ENCODE measurements around the gene FCRL4.

The FCRL4 gene

DNA sequence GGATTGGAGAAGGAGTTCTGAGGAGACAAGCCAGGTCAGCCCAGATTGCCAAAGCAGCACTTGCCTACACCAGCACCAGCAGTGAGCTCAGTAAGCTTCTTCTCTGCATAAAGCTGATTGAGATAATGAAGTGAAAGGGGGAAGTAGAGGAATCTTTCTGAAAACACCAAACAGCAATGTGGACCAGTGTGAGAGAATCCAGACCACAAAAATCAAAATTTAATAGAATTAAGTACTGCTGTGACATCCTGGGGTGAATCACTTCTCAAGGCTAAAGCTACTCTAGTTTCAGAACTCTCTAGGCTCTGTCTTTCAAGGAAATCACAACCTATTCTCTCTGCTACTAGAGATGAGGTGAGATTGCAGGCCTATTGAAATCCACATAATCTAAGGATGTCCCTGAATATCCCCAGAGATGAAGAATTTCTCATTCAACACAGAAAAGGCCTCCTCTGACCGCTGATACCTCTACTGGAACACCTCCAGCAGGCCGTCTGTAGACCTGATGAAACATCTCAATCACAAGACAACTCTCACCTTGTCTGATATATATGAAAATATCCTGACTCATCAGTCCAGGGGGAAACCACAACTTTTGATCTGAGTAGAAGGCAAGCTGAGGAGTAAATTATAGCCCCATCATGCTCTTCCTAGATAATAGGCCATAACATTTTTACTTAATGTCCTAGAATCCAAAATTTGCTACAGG, at the start of gene FCRL4:
Gene FCRL4, minus strand, starts transcription at position 127 of the 709 bp plus-strand sequence. CDS start 141 bp downstream, outside the sequence.
- no peak for DNase-seq

DNA sequence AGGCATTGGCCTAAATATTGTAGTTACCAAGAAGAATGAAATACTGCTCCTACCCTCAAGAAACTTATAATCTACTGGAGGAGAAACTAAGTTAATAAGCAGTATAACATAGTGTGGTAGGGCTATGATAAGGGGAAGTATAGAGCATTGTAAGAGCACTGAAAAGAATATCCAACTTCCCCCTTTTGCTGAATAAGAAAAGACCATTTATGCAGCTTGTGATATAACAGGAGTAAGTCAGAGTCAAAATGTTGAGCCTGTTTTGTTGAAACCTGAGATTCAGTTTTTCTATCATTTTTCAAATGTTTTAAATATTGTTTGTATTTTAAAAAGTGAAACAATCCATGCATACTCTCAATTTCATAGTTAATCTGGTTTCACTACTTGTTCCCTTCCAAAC, 48.3 kb upstream of the FCRL4 start:
- no peak for DNase-seq

DNA sequence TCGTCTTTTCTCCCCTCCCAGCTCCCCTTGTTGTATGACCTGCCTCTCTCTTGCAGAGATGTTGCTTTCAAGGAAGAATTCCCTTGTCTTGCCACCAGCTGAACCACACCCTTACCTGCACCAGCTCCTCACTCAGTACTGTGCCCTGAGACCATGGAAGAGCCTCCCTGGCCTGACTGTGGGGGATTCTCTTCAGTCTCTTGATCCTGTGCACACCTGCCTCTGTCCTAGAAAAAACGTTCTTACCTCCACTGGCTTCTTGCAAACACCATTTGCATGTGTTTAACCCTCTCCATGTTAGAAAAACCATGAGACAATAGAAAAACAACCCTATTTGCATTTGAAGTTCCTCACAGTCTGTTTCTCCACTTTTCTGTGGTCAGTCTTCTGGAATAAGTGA, 43.3 kb upstream of the FCRL4 start:
- peak in 1 of 2 experiments; percentile 51 for DNase-seq

DNA sequence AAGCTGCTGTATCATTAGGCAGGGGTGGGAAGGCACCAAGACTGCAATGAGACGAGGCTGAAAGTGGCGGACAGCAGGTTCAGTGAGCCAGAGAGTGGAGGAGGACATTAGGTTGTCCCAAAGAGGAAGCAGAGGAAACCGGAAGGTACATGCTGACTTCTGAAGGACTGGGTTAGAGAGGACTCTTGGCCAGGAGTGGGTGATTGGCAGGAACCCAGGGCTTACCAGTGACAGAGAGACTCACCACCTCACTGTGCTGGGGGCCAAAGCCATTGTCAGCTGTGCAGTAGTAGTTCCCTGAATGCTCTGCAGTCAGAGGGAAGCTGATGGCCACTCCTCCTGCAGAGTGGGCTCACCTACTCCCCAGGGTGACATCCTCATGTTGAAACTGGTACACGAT, 41.9 kb upstream of the FCRL4 start:
- DNase-seq, result no peak

DNA sequence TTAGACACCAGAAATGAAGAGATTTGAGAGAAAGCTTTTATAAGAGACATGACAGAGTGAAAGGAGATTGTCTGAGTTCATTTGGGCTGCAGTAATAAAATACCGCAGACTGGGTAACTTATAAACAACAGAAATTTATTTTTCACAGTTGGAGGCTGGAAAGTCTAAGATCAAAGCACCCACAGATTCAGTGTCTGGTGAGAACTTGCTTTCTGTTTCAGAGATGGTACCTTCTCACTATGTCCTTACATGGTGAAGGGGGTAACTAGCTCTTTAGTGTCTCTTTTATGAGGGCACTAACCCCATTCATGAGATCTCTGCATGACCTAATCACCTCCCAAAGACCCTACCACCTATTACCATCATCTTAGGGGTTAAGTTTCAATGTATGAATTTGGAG, 30.9 kb upstream of the FCRL4 start:
- no peak for DNase-seq

DNA sequence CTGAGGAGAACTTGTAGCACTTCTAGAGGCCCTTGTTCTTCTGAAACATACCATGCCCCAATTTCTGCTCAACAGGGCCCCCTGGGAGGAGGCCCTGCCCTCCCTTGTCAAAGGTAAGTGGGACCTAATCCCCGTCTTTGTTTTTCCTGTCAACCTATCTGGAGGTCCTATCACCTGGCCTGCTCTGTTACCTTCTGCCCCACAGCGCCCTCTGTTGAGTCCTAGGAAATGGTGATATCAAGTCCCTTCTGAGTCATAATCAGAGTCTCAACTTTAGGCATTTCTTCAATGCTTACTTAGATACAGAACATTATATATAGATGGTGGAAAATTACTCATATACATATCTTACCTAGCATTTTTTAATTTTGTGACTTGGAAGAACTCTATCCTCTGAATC, 28.2 kb upstream of the FCRL4 start:
- DNase-seq, result peak in 1 of 2 experiments; percentile 72

DNA sequence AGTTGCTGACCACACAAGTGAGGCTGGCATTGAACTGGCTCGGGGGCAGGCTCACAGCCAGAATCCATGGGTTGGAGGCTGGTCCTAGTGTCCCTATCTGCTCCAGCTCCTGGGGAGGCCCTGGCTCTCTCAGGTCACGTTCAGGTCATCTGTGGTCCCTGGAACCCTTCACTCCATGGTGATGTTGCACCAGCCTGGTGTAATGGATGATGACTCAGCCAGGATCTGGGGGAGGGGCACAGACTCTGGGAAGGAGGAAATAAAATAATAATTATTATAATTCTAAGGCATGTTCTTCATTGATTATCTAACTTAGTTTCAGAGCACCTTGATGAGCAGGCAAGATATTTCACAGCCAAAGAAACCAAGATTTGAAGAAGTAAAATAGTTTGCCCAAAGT, 26.6 kb upstream of the FCRL4 start:
- DNase-seq, result no peak

DNA sequence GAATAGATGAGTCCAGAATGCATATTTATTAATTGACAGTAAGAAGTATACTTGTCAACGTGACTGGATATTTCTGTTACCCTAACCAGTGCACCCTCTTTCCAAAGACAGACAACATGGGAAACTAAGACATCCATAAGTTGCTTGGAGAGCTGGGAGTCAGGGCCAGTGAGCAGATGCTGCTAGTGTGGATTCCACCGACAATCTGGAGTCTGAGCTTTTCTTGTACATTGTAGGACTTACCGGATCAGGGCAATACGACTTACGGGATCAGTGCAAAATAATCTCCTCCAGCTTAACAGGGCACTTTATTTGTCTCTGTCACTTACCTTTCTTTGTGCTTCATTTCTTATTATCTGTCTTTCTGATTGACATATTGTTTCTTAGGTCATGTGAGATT, 24.6 kb upstream of the FCRL4 start:
- no peak for DNase-seq

DNA sequence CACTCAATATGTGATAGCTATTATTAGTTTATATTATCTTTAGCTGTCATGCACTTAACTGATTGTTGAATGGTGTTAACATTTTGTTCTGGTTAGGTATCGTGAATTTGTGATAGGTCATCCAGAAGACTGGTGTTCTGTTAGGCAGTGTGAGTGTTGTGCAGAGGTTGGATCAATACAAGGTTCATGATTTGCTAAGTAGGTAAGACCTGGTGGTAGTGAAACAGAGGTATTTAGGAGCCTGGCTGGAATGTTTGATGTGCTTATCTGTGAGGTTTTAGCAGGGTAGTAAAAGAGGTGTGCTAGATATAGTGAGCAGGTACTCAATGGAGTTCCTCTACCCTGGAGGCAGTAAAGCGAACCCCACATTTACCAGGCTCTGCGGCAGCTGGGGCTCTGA, 20.3 kb upstream of the FCRL4 start:
- no peak for DNase-seq

DNA sequence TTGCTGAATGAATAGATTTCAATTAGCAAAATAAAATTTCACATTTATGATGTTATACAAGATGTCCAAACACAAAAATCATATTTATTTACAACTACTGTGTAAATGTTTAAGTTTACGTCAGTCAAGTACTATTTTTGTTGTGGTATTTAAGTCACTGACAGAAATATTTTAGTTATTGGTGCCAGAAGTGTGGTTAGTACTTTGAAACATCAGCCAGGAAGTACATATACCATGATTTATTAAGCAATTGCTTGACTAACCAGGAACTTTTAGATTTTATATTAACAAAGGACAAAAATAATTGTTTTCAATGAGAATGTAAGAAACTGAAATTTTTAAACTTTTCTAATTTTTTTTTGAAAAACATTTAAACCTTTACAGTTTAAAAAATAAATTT, 2.4 kb upstream of the FCRL4 start:
- no peak for DNase-seq

DNA sequence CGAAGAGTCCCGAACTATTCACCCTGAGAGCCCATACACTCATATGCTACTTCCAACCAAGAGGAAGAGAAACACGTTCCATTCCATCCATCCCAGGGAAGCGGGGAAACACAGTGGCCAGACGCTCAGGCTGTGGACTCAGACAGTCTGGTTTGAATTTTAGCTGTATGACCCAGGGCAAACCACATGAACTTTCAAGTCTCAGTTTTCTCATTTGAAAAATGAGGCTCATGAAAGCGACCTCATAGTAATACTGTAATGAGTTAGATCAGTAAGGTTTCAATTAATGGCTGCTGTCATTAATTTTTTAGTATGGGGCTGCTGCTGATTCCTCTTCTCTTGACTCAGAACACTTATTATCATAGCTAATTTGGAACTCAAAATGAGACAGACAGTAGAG, 1.5 kb downstream of the FCRL4 start:
- no peak for DNase-seq

DNA sequence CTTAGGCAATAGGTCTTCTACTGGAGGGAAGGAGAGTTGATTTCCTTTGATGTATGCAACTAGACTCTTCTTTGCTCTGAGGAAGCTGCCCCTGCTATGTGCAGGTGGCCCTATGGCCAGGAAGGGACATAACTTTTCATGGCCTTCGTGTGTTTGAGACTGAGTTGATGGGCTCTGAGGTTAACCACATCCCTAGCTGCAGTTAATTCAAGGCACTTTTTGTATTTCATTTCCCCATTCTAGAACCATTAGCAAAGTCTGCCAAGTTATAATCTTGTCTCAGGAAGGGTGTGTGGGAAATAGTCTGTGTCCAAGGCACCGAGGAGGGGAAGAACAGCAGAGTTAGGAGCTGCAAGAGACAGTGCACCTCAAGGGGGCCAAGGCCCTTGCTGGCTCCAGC, 2.5 kb downstream of the FCRL4 start:
- DNase-seq, result no peak

DNA sequence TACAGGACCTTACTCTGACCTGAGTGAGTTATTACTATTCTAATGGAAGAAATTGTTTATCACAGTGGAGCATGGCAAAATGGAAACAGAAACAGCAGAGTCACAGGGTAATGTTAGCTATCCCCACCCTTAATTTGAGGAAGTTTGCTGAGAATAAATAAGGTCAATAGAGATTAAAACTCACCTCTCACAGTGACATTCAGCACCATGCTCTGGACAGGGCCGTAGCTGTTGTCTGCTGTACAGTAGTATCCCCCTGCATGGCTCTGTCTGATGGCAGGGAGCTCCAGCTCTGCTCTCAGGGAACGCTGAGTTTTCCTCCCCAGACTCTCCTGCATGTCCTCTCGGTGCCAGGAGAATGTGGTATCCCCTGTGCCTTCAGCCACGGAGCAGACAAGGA, 11.9 kb downstream of the FCRL4 start:
- DNase-seq, result no peak

DNA sequence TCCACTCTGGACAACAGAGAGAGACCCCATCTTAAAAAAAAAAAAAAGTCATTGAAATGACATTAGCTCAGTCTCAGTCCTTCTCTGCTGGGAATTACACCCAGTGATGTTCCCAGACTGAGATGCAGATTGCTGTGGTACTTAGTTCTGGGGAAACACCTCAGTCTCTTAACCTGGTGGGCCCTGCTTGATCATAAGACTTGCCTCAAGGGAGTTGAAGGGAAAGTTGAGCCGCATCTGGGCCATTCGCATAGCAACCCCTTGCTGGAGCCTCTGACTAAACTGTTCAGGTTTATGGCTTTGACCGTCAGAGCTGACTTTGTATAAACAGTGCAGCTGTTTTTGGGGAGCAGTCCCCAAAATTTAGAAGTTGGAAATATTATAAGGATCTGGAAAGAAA, 13.4 kb downstream of the FCRL4 start:
- DNase-seq, result no peak

DNA sequence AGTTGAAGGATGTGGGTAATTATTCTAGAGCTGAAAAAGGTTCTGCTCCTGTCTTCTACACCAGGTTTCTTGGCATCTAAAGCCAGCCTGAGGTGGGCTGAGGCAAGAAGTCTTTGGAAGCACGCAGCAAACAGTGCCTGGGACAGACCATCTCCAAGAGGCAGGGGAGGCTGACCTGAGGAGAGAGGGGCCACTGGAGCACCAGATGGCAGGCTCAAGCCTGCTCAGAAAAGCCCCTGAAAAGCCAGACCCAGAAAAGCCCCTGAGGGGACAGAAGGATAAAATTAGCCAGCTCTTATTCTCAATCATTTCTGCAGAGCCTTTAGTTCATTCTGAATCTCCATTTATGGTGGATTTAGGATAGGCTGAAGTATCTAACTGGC, 17.1 kb downstream of the FCRL4 start:
- no peak for DNase-seq

DNA sequence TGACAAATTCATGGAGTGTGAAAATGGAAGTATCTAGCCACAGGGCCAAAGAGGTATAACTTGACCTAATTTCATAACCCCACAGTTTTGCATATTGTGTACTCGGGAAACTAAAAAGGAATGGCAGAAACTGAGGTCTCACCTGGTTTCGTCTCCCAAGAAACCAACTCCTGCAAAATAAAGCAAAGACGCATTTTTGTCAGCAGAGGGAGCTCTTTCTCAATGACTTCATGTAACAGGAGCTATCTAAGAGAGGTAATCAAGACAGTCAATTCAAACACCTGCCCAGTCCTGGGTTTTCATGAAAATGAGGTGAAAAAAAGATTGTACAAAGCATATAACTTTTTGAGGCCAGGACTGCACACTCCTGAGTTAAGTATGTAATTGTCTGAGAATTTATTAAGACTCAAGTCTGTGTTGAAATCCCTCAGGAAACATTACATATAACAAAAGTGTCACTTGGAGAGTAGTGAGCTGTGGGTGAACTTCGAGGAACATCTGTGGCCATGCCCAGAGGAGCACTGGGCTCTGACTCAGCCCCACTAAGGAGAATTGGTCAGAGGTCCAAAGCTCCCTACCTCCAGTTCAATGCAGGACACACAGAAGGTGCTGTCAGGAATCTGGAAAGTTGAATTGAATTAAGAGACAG, 17.6 kb downstream of the FCRL4 start:
- DNase-seq, result peak; percentile 63 to 88

DNA sequence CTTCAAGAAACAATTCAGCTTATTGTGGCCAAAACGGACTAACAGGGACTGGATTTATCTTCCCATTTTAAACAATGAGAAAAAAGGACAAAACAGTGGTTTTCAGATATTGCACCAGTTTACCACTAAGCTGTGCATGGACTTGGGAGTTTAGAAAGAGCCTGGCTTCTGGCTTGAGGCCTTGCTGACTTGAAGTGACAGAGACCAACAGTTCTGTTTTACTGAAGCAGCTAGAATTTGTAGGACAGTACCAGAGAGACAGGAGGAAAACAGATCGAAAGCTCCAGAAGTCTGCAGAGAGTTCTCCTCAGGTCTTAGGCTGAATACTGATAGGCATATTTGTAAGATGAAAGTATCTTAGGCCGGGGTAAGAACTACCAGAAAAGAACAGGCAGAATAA, 20.5 kb downstream of the FCRL4 start:
- no peak for DNase-seq

DNA sequence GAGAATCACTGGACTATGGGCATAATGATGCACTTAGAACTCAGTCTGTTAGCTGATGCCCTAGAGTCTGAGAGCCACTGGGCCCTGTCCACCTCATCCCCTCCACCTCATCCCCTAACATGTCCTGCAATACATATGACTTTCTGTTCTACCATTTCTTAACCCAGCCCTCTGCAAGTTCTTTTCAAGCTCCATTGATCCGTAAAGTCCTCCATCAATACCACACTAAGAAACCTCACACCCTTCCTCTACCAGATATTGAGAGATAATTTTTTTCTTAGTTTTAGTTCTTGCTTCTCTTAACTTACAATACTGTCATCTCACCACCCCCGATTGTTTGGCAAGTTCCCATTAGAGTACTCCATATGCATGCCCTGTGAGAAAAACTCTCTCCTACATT, 22.1 kb downstream of the FCRL4 start:
- no peak for DNase-seq

DNA sequence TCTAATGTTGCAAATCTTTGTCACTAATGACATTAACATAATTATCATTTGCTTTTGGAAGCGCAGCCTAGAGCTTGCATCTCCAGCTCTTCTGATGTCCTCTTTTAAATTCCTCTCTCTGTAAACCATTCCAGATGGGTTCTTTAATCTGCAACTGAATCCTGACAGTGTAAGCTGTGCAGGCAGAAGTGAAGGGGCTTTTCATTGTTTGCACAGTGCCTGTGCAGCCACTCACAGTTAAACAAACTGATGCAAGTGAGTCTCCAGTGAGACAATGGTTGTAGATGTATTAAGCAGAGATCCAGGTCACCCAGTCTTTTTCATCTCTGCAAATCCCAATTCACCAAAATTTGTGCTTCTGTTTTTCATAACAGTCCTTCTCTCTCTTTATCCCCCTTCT, 23.0 kb downstream of the FCRL4 start:
- no peak for DNase-seq

DNA sequence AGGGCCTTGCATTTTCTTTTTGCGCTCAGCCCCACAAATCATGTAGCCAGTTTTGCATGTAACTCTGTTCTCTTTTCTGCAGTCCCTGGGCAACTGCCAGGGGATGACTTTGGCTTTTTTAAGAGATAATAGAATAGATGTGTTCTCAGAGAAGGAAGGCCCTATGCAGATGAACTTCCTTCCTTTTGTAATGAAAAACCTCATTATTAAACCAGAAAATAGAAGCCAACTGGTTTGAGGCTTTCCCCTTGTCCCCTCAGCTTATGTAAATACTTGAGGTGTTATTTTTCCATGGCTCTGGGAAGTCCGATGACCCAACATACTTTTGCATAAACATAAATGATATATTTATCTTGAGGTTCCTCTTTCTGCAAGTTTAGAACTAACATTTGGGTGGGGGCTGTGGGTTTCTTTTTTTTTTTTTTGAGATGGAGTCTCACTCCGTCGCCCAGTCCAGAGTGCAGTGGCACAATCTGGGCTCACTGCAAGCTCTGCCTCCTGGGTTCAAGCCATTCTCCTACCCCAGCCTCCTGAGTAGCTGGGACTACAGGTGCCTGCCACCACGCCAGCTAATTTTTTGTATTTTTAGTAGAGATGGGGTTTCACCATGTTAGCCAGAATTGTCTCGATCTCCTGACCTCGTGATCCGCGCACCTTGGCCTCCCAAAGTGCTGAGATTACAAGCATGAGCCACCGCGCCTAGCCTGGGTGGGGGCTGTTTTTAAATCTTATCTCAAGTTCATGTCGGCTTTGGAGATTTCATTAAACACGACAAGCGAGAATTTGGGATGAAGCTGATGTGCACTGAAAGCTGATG, 31.2 kb downstream of the FCRL4 start:
- DNase-seq, result no peak

DNA sequence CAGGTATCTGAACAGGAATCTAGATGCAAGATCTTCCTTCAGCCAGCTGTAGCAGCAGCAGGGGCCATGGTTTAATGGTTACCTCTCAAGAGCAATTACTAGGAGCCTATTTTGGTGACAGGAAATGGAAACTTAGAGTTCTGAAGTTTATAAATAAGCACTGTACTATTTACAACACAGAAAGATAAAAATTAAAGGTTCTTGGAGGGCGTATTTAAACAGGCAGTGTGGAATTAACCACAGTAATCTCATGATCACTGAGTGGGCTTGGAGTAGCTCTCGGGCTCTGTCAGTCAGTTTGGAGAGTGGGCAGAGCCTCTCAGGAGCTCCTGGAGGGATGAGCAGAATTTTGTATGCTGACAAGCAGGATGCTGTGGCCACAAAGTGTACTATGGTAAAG, 35.4 kb downstream of the FCRL4 start:
- DNase-seq, result no peak

DNA sequence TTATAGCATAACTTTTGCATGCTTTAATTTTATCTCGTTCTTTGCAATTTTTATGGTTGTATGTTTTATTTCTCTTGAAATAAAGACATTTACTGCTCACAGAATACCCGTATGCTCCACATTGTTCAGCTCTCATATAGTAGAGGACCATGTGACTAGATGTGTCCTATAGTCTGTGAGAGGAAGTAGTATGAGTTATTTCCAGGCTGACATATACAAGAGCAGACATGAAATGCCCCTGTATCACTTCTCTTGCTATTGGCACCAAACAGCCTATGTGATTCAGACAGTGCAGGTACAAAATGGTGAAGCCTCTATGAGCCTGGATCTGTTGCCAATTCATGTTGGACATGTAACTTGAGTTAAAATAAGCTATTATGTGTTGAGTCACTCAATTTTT, 39.8 kb downstream of the FCRL4 start:
- no peak for DNase-seq

DNA sequence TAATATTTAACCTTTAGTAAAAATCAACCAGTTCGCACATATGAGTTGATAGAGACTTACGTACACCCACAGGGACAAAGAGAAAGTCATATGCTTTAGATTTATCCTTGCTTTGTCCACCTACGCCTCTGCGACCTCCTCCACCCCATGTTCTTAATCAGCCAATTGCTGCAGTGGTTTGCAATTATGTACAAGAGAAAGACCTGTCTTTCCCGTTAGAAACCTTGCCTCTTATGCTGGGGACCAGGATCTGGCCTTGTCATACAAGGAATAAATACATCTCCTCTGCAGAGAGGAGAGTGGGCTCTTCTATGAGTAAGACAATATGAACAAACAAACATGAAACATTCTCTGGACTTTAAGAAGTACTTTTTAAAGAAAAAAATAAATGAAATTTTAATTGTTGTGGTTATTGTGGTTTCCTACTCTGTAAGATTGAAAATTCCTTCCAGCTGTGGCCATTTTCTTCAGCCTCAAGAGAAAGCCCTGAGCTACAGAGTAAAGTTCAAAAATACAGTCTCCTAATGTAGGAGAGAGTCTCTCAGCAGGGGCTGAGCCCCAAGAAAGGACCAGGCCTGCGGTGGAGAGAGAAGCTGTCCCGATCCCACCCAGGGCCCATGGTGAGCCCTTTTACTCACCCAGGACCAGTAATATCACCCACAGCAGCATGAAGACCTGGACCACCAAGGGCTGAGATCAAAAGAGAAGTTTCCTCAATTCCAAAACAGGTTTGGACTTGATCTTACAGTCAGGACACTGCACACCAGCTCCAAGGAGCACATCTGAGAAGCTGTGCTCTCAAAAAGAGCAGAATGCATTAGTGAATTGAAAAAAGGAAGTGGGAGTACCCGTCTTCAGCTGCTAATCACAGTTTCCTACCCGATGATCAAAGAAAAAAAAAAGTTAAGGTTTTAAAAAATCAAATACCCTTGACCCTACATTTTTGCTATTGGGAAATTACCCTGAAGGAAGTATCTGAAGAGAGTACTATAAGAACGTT, 45.9 kb downstream of the FCRL4 start, which contains the start of gene FCRL5:
Gene FCRL5, minus strand, starts transcription at position 822 of the 1,000 bp plus-strand sequence. Its CDS starts 153 bp downstream, at position 669.
- DNase-seq, result no peak

Data from NCI-H526 (cell line).